NCI-H2107 treated with DMSO at 0.1 percent for 48 hours (cell line): ENCODE data around the gene SORCS3.
"Not testable (repeated sequence)": the region's sequence is repeated elsewhere in the genome, so short reads cannot be mapped to it uniquely, and the experiment has no call there.

Experiments used
- DNase-seq: peaks from one replicate; lab custom pipeline; 2025; ENCODE audit not compliant: unreplicated experiment; lab: John Stamatoyannopoulos, UW

The SORCS3 gene

DNA sequence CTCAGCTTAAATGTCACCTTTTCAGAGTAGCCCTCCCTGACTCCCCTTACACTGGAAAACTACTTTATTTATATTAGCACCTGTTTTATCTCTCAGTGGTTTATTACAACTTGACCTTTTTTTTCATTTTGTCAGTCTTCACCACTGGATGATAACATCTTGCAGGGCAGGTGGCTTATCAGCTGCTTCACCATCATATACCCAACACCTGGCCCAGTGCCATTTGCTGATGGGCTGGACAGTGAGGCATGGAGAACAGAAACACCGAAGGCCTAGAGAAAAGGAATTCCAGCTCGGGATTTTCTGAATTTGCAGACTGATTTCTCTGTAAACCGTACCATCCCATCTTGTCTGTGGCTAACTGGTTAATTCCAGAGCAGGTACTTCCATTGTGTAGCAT, 48.5 kb downstream of the SORCS3 start:
- DNase-seq = no peak

GRCh38 chr10:104690101-104690500, 49.0 kb downstream of the SORCS3 start:
- DNase-seq = no peak

DNA sequence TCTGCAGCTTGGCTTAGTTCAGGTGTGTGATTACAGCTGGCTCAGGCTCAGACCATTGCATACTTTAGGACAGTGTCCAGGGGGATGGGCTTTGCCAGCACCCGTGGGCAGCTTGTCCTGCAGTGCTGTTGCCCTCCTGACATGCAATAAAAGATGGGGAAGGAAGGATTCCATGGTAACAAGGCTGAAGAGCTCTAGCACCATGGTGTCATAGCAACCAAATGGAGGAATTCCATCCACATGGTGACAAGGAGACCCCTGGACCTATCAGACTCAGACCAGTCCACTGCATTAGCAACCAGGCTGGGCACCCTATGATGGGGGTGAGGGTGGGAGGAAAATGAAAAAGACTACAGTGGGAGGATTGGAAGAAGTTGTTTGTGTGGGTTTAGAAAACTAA, 49.9 kb downstream of the SORCS3 start:
- no peak for DNase-seq

DNA sequence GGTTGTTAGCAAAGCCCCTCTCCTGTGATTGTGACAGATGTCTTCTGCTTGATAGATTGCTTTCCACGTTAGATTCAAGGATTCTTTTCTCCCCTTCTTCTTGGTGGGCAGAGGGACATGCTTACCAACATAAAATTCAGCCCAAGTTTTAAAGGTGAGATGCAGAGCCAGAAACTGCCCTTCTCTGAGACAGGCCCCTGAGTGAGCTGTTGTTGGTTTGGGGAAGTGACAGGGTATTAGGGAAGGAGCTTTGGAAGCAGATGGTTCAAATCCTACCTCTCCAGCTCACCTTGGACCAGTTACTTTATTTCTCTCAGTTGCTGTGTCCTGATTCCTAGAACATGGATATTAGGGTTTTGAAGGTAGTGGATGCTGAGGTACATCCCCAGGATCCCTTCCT, 53.0 kb downstream of the SORCS3 start:
- DNase-seq = no peak

- DNase-seq = not testable (repeated sequence)
Measured at GRCh38 chr10:104703262-104703661, 62.2 kb downstream of the SORCS3 start.

DNA sequence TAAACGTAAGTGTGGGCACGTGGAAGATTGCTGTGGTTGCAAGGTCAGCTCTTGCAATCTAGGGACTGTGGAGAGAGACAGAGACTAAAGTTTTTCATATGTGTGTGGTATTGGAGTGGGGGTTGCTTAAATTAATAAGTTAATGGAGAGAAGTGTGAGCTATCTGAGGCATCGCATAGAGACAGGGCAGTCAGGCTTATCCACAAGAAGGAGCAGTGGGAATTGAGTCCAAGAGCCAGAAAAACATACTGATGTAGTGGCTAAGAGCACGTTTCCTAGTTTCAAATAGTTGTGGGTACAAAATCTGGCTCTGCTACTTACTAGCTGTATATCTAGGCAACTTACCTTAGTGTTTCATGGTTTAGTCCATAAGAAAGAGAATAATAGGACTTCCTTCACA, 65.8 kb downstream of the SORCS3 start:
- no peak for DNase-seq

DNA sequence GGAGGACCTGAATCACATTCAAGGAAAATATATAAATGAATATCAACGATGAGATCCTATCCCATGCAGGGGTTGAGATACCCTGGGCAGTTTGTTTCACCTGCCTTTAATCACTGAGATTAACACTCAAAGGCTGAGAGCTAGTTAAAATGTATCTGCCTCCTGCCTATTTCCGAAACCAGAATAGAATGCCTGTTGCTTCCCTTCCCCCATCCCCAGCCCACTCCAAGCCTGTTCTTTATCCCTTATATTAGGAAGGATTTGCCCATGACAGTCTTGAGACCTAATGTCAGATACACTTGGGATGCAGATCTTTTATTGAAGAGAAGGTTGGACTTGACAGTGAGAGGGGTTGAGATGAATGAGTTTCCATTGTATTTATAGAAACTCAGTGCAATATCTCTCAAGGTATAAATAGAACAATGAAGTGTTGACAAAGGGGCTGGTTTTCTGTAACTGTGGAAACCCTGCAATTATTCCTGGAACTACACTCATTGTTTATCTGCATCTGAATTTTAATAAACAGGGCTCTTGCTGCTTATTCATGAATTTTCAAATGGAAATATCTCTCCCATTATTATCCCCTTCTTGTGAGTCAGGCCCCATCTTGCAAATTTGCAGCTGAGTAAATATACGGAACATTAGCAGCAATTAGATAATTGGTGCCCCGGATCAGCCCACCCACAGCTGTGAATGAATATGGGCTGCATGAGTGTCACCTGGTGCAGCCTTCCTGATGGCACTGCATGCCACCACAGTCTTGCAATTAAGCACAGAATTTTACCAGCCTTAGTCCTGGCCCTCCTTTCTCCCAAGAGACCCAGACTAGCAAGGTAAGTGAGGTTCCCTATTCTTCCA, 66.7 kb downstream of the SORCS3 start:
- DNase-seq = no peak

DNA sequence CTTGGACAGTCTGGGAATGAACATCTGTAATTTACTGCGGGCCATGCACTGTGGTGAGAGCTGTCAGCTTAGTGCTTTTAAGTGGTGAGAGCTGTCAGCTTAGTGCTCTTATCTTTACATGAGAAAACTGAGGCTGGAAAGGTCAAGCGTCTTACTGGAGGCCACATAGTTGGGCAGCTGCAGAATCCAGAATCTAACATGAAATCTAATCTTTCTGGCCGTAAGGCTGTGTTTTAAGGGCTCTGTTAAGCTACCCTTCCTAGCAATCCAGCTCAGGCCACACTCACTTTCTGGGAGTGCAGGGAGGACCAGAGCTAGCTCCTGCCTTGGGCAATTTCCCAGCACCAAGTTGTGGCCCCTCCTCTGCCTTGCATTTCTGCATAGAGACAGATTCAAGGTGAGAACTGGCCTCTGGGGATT, 70.2 kb downstream of the SORCS3 start:
- DNase-seq = no peak

- DNase-seq = not testable (repeated sequence)
Measured at GRCh38 chr10:104730593-104730992, 89.5 kb downstream of the SORCS3 start.

DNA sequence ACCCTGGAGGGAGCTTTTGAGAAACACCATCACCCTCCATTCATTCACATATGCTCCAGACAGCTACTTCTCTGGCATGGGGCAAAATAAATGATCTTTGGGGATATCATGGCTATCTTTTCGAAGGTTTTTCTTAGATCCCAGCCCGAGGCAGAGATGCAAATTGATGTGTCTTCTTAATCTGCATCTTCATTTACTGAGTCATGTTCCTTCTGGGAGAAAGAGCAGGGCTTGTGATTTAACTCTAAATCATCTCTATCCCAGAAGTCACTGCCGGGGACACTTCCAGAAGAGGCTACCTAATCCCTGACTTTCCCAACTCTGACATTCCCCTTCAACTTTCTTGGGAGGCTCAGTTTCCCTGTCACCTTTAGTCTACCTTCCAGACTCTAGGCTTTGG, 90.1 kb downstream of the SORCS3 start:
- no peak for DNase-seq

GRCh38 chr10:104732222-104732621, 91.1 kb downstream of the SORCS3 start:
- DNase-seq = no peak

DNA sequence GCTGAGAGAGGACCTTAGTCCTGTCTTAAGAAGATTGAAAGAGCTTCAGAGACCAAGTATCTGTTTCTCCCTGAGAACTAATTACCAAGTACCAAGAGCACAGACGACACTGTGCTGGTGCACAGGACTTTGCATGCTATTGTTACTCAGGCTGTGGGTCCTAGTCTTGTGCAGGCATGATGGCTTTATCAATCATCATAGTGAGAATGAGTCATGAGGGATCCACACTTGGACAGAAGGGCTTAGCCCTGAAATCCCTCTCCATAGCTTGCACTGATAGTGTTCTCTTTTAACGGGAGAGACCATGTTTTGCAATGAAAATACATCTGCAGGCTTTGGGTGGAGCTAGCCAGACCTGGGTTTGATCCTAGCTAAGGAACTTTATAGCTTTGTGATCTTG, 93.3 kb downstream of the SORCS3 start:
- DNase-seq = no peak

DNA sequence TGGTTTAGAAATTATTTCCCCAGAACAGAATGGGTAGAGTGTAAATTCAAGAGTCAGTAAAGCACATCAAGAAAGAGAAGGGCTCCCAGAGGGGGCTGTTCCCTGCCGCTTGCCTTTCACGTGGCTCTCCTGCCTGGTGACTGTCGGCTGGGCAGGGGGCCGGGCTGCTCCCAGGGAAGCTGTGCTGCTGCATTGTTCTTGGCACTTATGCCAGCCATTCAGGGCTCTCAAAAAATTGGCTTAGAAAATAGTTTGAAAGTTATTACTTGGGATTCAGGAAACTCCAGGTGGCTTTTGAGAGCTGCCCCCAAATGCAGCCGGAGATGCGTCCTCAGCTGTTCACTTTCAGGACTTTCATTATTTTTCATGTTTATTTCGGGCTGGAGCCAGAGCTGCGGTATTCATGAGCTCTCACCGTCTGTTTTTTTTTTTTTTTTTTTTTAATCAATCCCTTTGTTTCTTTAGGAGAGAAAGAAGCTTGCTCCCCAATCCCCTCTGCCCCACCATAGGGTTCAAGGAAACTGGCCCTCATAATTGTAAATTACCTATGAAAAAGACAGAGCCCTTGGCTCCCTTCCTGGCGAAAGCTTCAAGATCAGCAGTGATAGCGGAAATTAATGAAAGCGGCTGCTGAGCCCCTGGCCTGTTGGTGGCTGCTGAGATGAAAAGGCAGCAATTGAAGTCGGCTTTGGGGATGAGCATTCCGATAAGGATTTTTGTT, 94.1 kb downstream of the SORCS3 start:
- no peak for DNase-seq

DNA sequence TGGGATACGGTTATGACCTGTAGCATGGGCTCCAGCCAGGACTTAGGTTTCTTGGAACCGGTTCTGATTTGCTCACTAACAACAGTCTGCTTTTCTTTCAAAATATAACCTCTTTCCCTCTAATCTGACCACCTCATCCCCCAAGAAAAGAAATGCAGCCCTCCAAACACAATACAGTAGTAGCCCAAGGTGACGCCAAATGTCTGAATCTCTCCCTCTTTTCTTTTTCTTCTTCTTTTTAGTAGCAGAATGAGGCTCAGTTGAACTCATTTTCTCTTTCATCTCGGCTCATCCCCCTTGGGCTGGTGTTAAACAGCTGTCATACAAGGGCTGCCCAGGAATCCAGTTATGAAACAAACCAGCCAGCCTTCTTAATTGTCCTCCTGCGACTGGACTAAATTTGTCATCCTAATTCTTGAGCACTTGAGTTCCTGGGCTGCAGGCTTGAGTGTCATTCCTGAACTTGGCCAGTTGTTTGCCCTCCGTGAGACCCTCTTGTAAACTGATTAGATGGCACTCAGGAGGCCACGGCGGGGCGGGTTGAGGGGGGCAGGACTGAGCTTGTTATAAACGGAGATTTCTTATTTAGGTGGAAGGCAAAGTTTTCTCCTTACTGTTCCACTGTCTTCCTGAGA, 94.8 kb downstream of the SORCS3 start:
- DNase-seq = no peak

DNA sequence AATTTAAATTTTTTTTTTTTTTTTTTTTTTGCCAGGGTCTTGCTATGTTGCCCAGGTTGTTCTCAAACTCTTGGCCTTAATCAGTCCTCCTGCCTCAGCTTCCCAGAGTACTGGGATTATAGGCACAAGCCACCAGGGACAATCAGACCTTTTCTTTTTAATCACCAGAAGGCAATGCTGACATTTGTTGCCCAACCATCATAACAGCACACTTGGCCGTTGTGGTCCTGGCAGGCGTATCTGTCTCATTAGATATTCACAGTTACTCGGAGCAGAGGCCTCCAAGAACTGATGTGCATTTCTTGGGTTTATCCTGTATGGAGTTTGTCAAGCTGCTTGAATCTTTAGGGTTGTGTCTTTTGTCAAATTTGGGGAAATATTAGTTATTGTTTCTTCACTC, 100.0 kb downstream of the SORCS3 start:
- no peak for DNase-seq

DNA sequence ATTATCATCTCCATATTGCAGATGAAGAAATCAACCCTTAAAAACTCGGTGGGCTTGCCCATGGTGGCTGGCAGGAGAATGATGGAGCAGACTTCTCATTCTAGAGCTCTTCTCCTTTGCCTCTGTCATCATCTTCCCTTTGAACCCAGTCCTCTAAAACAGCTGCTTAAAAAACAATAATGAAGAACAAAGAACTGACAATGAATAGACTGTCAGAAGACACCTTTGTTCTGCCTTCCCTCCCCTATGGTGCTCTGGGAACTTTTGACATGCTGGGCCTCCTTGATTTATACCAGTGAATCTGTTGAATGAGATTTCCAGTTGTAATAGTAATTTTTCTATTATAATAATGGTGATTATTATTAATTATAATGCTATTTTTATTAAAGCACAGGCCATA, 103.0 kb downstream of the SORCS3 start:
- no peak for DNase-seq

GRCh38 chr10:104750291-104750690, 109.2 kb downstream of the SORCS3 start:
- no peak for DNase-seq

- DNase-seq = no peak
Measured at GRCh38 chr10:104762793-104763192, 121.7 kb downstream of the SORCS3 start.

- DNase-seq = no peak
Measured at GRCh38 chr10:104766341-104766740, 125.3 kb downstream of the SORCS3 start.

- DNase-seq = no peak
Measured at GRCh38 chr10:104767282-104767681, 126.2 kb downstream of the SORCS3 start.

- DNase-seq = no peak
Measured at GRCh38 chr10:104767745-104768144, 126.7 kb downstream of the SORCS3 start.

- DNase-seq = no peak
Measured at GRCh38 chr10:104773105-104773504, 132.0 kb downstream of the SORCS3 start.
